NCI-H748 (cell line): ENCODE results near the gene MAML3.

Experiments
- DNase-seq: peaks from one replicate; lab custom pipeline; 2025; ENCODE audit not compliant: unreplicated experiment; lab: John Stamatoyannopoulos, UW

MAML3 gene

GRCh38 chr4:140080883-140081282, 73.1 kb downstream of the MAML3 start:
- DNase-seq = no peak

GRCh38 chr4:140078366-140078765, 75.6 kb downstream of the MAML3 start:
- DNase-seq = peak; percentile 12

GRCh38 chr4:140076307-140076706, 77.7 kb downstream of the MAML3 start:
- no peak for DNase-seq

GRCh38 chr4:140071806-140072205, 82.2 kb downstream of the MAML3 start:
- DNase-seq = no peak

GRCh38 chr4:140070973-140071372, 83.0 kb downstream of the MAML3 start:
- DNase-seq = no peak

GRCh38 chr4:140070366-140070765, 83.6 kb downstream of the MAML3 start:
- DNase-seq = no peak

- DNase-seq = no peak
These were observed 84.9 kb downstream of the MAML3 start for GRCh38 chr4:140069066-140069465.

GRCh38 chr4:140068271-140068670, 85.7 kb downstream of the MAML3 start:
- no peak for DNase-seq

GRCh38 chr4:140066031-140066930, 87.7 kb downstream of the MAML3 start:
- DNase-seq = no peak

GRCh38 chr4:140065393-140065792, 88.6 kb downstream of the MAML3 start:
- DNase-seq = no peak

- DNase-seq = no peak
These were observed 92.2 kb downstream of the MAML3 start for GRCh38 chr4:140061659-140062289.

- no peak for DNase-seq
These were observed 92.8 kb downstream of the MAML3 start for GRCh38 chr4:140061194-140061593.

GRCh38 chr4:140059159-140059558, 94.8 kb downstream of the MAML3 start:
- no peak for DNase-seq

- DNase-seq = no peak
These were observed 96.3 kb downstream of the MAML3 start for GRCh38 chr4:140057701-140058100.

- no peak for DNase-seq
These were observed 98.0 kb downstream of the MAML3 start for GRCh38 chr4:140056015-140056414.

- no peak for DNase-seq
These were observed 99.1 kb downstream of the MAML3 start for GRCh38 chr4:140054861-140055260.

- DNase-seq = no peak
These were observed 100.8 kb downstream of the MAML3 start for GRCh38 chr4:140053185-140053584.

- peak; percentile 60 for DNase-seq
These were observed 101.9 kb downstream of the MAML3 start for GRCh38 chr4:140052050-140052449.

GRCh38 chr4:140049849-140050637, 103.9 kb downstream of the MAML3 start:
- DNase-seq = peak; percentile 80

GRCh38 chr4:140049024-140049848, 104.7 kb downstream of the MAML3 start:
- DNase-seq = peak; percentile 96
